IPS-20b (cell line): ENCODE measurements around the gene PI16.

Experiments
- H3K27ac ChIP-seq: one replicate; pipeline ENCODE4 v1.5.1; 2013; ENCODE audit warnings: low read length
- H3K27me3 ChIP-seq: 2 replicates; pipeline ENCODE4 v1.6.1; 2013; ENCODE audit warnings: mild to moderate bottlenecking, low read length, inconsistent platforms; ENCODE audit not compliant: insufficient read depth
- H3K36me3 ChIP-seq: 2 replicates; pipeline ENCODE4 v1.6.1; 2013; ENCODE audit warnings: low read depth, mild to moderate bottlenecking, inconsistent platforms, low read length, moderate library complexity; ENCODE audit not compliant: insufficient read depth
- H3K4me1 ChIP-seq: 2 replicates; pipeline ENCODE4 v1.6.1; 2013; ENCODE audit warnings: mild to moderate bottlenecking, control low read depth, inconsistent platforms, low read length, moderate library complexity; ENCODE audit not compliant: insufficient read depth
- H3K4me3 ChIP-seq: 2 replicates; pipeline ENCODE4 v1.5.1; 2013; ENCODE audit warnings: mild to moderate bottlenecking, low read length, inconsistent platforms
- H3K9ac ChIP-seq: 2 replicates; pipeline ENCODE4 v1.6.1; 2013; ENCODE audit warnings: low read depth, mild to moderate bottlenecking, inconsistent platforms, low read length, moderate library complexity
- H3K9me3 ChIP-seq: 2 replicates; pipeline ENCODE4 v1.6.1; 2013; ENCODE audit warnings: mild to moderate bottlenecking, low read depth, low read length, inconsistent platforms; ENCODE audit not compliant: insufficient read depth

PI16 gene

GRCh38 chr6:36961441-36962435 is 7.2 kb downstream of the PI16 start:
- H3K27me3 ChIP-seq = no peaks in the 10 kb centered on the region

GRCh38 chr6:36962874-36963273 is 8.3 kb downstream of the PI16 start:
- Histone ChIP-seq H3K4me3 (no peak overlapping the region), H3K27me3 (no peaks in the 10 kb centered on the region), H3K27ac (no peak overlapping the region), H3K9ac (no peak overlapping the region), H3K9me3 (no peaks in the 10 kb centered on the region), H3K4me1 (no peaks in the 10 kb centered on the region; the same call in 1 of the 2 replicates), H3K36me3 (peaks cover 10% of the 10 kb centered on the region)

More at GRCh38 chr6:36961441-36962435, 7.2 kb downstream of the PI16 start:
- no peak overlapping the region for H3K4me3 ChIP-seq
- no peaks in the 10 kb centered on the region; the same call in 1 of the 2 replicates for H3K4me1 ChIP-seq
- H3K9ac ChIP-seq = no peak overlapping the region
- H3K27ac ChIP-seq = no peak overlapping the region
- no peaks in the 10 kb centered on the region for H3K36me3 ChIP-seq
- H3K9me3 ChIP-seq = no peaks in the 10 kb centered on the region

- no peaks in the 10 kb centered on the region; the same call in 1 of the 2 replicates for H3K4me1 ChIP-seq
- no peak overlapping the region for H3K4me3 ChIP-seq
- H3K27ac ChIP-seq = no peak overlapping the region
- H3K9ac ChIP-seq = no peak overlapping the region
- H3K36me3 ChIP-seq = peaks cover 18% of the 10 kb centered on the region
- H3K9me3 ChIP-seq = no peaks in the 10 kb centered on the region
- H3K27me3 ChIP-seq = no peaks in the 10 kb centered on the region
Observed at GRCh38 chr6:36963451-36964290, 9.1 kb downstream of the PI16 start.

- Histone ChIP-seq H3K4me3 (no peak overlapping the region), H3K27me3 (no peaks in the 10 kb centered on the region), H3K9ac (no peak overlapping the region)
Observed at GRCh38 chr6:36964349-36964748, 9.8 kb downstream of the PI16 start.

GRCh38 chr6:36964908-36965307 is 10.4 kb downstream of the PI16 start:
- Histone ChIP-seq H3K9ac (no peak overlapping the region), H3K9me3 (no peaks in the 10 kb centered on the region), H3K36me3 (peaks cover 30% of the 10 kb centered on the region), H3K27ac (no peak overlapping the region), H3K4me1 (no peaks in the 10 kb centered on the region; the same call in 1 of the 2 replicates), H3K4me3 (no peak overlapping the region), H3K27me3 (no peaks in the 10 kb centered on the region)

More at GRCh38 chr6:36964349-36964748, 9.8 kb downstream of the PI16 start:
- H3K27ac ChIP-seq = no peak overlapping the region
- H3K36me3 ChIP-seq = peaks cover 24% of the 10 kb centered on the region
- no peaks in the 10 kb centered on the region for H3K9me3 ChIP-seq
- H3K4me1 ChIP-seq = no peaks in the 10 kb centered on the region; the same call in 1 of the 2 replicates

- Histone ChIP-seq H3K27me3 (no peaks in the 10 kb centered on the region), H3K9ac (no peak overlapping the region), H3K27ac (no peak overlapping the region), H3K36me3 (peaks cover 54% of the 10 kb centered on the region), H3K4me3 (no peak overlapping the region), H3K9me3 (no peaks in the 10 kb centered on the region), H3K4me1 (no peaks in the 10 kb centered on the region; the same call in 1 of the 2 replicates)
Observed at GRCh38 chr6:36967301-36967700, 12.8 kb downstream of the PI16 start.

- Histone ChIP-seq H3K36me3 (peaks cover 58% of the 10 kb centered on the region), H3K4me3 (no peak overlapping the region), H3K9me3 (no peaks in the 10 kb centered on the region), H3K27me3 (no peaks in the 10 kb centered on the region), H3K9ac (no peak overlapping the region), H3K4me1 (no peaks in the 10 kb centered on the region; the same call in 1 of the 2 replicates), H3K27ac (no peak overlapping the region)
Observed at GRCh38 chr6:36967757-36968156, 13.2 kb downstream of the PI16 start.

GRCh38 chr6:36968266-36968977 is 13.9 kb downstream of the PI16 start:
- H3K4me3 ChIP-seq = no peak overlapping the region
- H3K27ac ChIP-seq = no peak overlapping the region
- H3K36me3 ChIP-seq = peaks cover 65% of the 10 kb centered on the region

GRCh38 chr6:36969240-36969691 is 14.7 kb downstream of the PI16 start:
- no peaks in the 10 kb centered on the region for H3K27me3 ChIP-seq
- H3K4me1 ChIP-seq = no peaks in the 10 kb centered on the region
- H3K27ac ChIP-seq = no peak overlapping the region
- no peak overlapping the region for H3K9ac ChIP-seq
- no peaks in the 10 kb centered on the region for H3K9me3 ChIP-seq
- peaks cover 74% of the 10 kb centered on the region for H3K36me3 ChIP-seq
- no peak overlapping the region for H3K4me3 ChIP-seq

More at GRCh38 chr6:36968266-36968977, 13.9 kb downstream of the PI16 start:
- H3K9ac ChIP-seq = no peak overlapping the region
- H3K9me3 ChIP-seq = no peaks in the 10 kb centered on the region
- H3K4me1 ChIP-seq = no peaks in the 10 kb centered on the region; the same call in 1 of the 2 replicates
- no peaks in the 10 kb centered on the region for H3K27me3 ChIP-seq

GRCh38 chr6:36969988-36970891 is 15.7 kb downstream of the PI16 start:
- Histone ChIP-seq H3K36me3 (peaks cover 83% of the 10 kb centered on the region), H3K27ac (no peak overlapping the region), H3K4me1 (no peaks in the 10 kb centered on the region), H3K9me3 (no peaks in the 10 kb centered on the region), H3K4me3 (no peak overlapping the region), H3K27me3 (no peaks in the 10 kb centered on the region), H3K9ac (no peak overlapping the region)
